WERI-Rb-1 (cell line): ENCODE results near the gene HSPA12B.

Experiments used
- DNase-seq: peaks from one replicate; pipeline ENCODE4 v3.0.0-alpha.2; 2020
- H3K27ac ChIP-seq: fragments of 250-450 bp; sonication (Bioruptor Pico); 2 replicates; pipeline ENCODE4 v1.5.1; 2020; ENCODE audit warnings: mild to moderate bottlenecking, moderate library complexity
- H3K27me3 ChIP-seq: fragments of 250-450 bp; sonication (Bioruptor Pico); 2 replicates; pipeline ENCODE4 v1.5.1; 2021; ENCODE audit warnings: mild to moderate bottlenecking, low read depth, moderate library complexity; ENCODE audit not compliant: insufficient read depth, severe bottlenecking
- H3K36me3 ChIP-seq: fragments of 250-450 bp; sonication (Bioruptor Pico); 2 replicates; pipeline ENCODE4 v1.5.1; 2020; ENCODE audit warnings: mild to moderate bottlenecking, moderate library complexity
- H3K4me3 ChIP-seq: 2 replicates; pipeline ENCODE4 v1.5.1; 2011; ENCODE audit warnings: low read depth, mild to moderate bottlenecking, control low read depth, low read length
- H3K9me3 ChIP-seq: fragments of 250-450 bp; sonication (Bioruptor Pico); 2 replicates; pipeline ENCODE4 v1.5.1; 2021; ENCODE audit warnings: mild to moderate bottlenecking, moderate library complexity; ENCODE audit not compliant: severe bottlenecking
- CTCF ChIP-seq: IDR thresholded peaks from 2 replicates; pipeline ENCODE4 v1.5.1; 2011; ENCODE audit warnings: low read depth, mild to moderate bottlenecking, control low read depth, inconsistent platforms, low read length

HSPA12B gene

GRCh38 chr20:3699037-3699436, 33.4 kb upstream of the HSPA12B start:
- no peak overlapping the region for H3K4me3 ChIP-seq
- H3K36me3 ChIP-seq = no peaks in the 10 kb centered on the region
- no peak for TF ChIP-seq CTCF
- no peaks in the 10 kb centered on the region for H3K27me3 ChIP-seq
- peaks cover 5% of the 10 kb centered on the region for H3K9me3 ChIP-seq
- H3K27ac ChIP-seq = no peak overlapping the region
- no peak for DNase-seq

DNA sequence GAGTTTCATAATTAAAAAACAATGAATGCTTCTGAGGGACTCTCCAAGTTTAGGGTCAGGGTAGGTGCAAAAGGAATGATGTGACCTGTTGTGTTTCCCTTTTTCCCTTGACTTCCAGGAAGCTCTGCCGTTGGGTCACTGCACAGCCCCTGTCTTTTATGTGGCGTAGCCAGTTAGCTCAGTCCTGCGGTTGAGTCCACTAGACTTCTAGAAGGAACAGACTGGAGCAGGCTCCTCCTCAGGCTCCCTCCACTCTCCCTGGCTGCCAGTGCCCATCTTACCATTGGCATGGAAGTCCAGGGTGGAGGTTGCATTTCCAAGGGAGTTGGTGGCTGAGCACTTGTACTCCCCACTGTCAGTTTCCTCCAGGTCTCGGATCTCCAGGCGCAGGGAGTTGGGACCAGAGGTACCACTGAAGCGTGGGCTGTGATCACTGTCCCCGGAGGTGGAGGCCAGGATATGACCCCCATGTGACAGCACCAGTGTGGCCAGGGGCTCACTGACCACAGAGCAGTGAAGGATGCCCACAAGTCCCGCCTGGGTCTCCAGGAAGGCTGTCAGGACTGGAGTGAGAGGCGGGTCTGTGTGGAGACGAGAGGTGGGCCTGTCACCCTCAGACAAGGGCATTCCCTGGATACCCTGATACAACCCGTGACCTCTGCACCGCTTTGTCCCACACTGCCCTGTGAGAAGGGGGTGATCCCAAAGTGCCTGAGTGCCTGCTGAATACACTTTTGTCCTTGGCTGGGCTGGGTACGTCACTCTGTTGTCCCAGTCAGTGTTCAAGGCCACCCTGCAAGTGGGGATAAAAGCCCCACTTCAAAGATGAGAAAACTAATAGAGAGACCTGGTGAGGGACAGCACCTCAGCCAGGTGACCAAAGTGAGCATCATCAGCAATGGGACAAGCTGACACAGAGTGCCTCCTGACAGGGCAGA, 31.2 kb upstream of the HSPA12B start:
- no peaks in the 10 kb centered on the region for H3K27me3 ChIP-seq
- H3K9me3 ChIP-seq = peaks cover 3% of the 10 kb centered on the region
- no peak overlapping the region for H3K27ac ChIP-seq
- TF ChIP-seq CTCF = no peak
- no peak overlapping the region for H3K4me3 ChIP-seq
- no peak for DNase-seq
- no peaks in the 10 kb centered on the region for H3K36me3 ChIP-seq

- H3K9me3 ChIP-seq = no peaks in the 10 kb centered on the region
- no peak overlapping the region for H3K4me3 ChIP-seq
- no peak for DNase-seq
- H3K27me3 ChIP-seq = no peaks in the 10 kb centered on the region
- TF ChIP-seq CTCF = no peak
- H3K36me3 ChIP-seq = no peaks in the 10 kb centered on the region
- H3K27ac ChIP-seq = no peak overlapping the region
These were observed 29.7 kb upstream of the HSPA12B start for GRCh38 chr20:3702611-3703391.

- Histone ChIP-seq H3K27ac (no peak overlapping the region), H3K27me3 (no peaks in the 10 kb centered on the region), H3K9me3 (no peaks in the 10 kb centered on the region), H3K36me3 (no peaks in the 10 kb centered on the region), H3K4me3 (no peak overlapping the region)
- no peak for DNase-seq
- TF ChIP-seq CTCF = no peak
These were observed 28.4 kb upstream of the HSPA12B start for GRCh38 chr20:3704087-3704486.

GRCh38 chr20:3705491-3705969, 27.0 kb upstream of the HSPA12B start:
- Histone ChIP-seq H3K4me3 (no peak overlapping the region), H3K36me3 (no peaks in the 10 kb centered on the region), H3K27me3 (no peaks in the 10 kb centered on the region), H3K27ac (no peak overlapping the region), H3K9me3 (no peaks in the 10 kb centered on the region)
- DNase-seq = no peak
- TF ChIP-seq CTCF = no peak
